Effector memory CD4-positive, alpha-beta T cell (primary cell): ENCODE data around the gene CASP1.

ENCODE experiments used
- DNase-seq, 3 donors: peaks; one replicate each; pipeline ENCODE4 v3.0.0-alpha.2; 2020
- H3K27ac ChIP-seq: 2 replicates; pipeline ENCODE4 v1.7.0; 2013; ENCODE audit warnings: mild to moderate bottlenecking, low read length, moderate library complexity; ENCODE audit not compliant: insufficient read depth, poor library complexity, severe bottlenecking
- H3K27me3 ChIP-seq: replicated peaks from 2 replicates; pipeline ENCODE4 v1.7.0; 2013; ENCODE audit warnings: mild to moderate bottlenecking, low read length; ENCODE audit not compliant: insufficient read depth, control insufficient read depth, poor library complexity, severe bottlenecking
- H3K36me3 ChIP-seq: 2 replicates; pipeline ENCODE4 v1.7.0; 2013; ENCODE audit warnings: mild to moderate bottlenecking, low read length, moderate library complexity; ENCODE audit not compliant: control insufficient read depth, insufficient read depth
- H3K4me1 ChIP-seq: 2 replicates; pipeline ENCODE4 v1.7.0; 2013; ENCODE audit warnings: low read length, mild to moderate bottlenecking; ENCODE audit not compliant: control insufficient read depth, insufficient read depth, poor library complexity, severe bottlenecking
- H3K4me3 ChIP-seq: 2 replicates; pipeline ENCODE4 v1.7.0; 2013; ENCODE audit warnings: low read length, low read depth, mild to moderate bottlenecking; ENCODE audit not compliant: insufficient read depth, poor library complexity, severe bottlenecking
- H3K9me3 ChIP-seq: 2 replicates; pipeline ENCODE4 v1.7.0; 2013; ENCODE audit warnings: mild to moderate bottlenecking, low read length, moderate library complexity; ENCODE audit not compliant: control insufficient read depth

Gene CASP1

GRCh38 chr11:104992781-104993180, 42.2 kb downstream of the CASP1 start:
- Histone ChIP-seq H3K4me1 (peaks cover 4% of the 10 kb centered on the region), H3K27me3 (no peaks in the 10 kb centered on the region), H3K4me3 (no peak overlapping the region), H3K36me3 (no peaks in the 10 kb centered on the region), H3K27ac (no peak overlapping the region), H3K9me3 (no peaks in the 10 kb centered on the region)
- DNase-seq = no peak

DNA sequence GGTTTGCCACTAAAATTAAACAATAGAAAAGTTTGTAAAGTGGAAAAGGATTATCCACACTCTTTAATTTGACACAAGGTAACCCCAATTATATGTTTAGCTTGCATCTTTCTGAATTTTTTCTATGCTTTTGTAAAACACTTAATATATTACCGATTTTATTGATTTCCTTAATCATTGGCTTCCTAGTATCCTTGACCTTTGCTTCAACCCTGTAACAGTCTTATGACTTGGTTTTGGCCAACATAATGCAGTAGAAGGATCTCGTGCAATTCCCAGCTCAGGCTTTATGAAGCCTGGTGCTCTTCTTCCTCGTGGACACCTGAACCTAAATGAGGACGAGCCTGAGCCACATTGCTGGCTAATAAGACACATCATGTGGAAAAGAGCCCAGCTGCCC, 43.0 kb downstream of the CASP1 start:
- Histone ChIP-seq H3K9me3 (no peaks in the 10 kb centered on the region), H3K4me3 (no peak overlapping the region), H3K27me3 (no peaks in the 10 kb centered on the region), H3K36me3 (no peaks in the 10 kb centered on the region), H3K4me1 (peaks cover 4% of the 10 kb centered on the region), H3K27ac (no peak overlapping the region)
- no peak for DNase-seq

- no peaks in the 10 kb centered on the region for H3K9me3 ChIP-seq
- no peak overlapping the region for H3K4me3 ChIP-seq
- DNase-seq = no peak
- H3K27ac ChIP-seq = no peak overlapping the region
- no peaks in the 10 kb centered on the region for H3K36me3 ChIP-seq
- no peaks in the 10 kb centered on the region for H3K27me3 ChIP-seq
- H3K4me1 ChIP-seq = no peaks in the 10 kb centered on the region
These were observed 50.1 kb downstream of the CASP1 start for GRCh38 chr11:104984808-104985207.

DNA sequence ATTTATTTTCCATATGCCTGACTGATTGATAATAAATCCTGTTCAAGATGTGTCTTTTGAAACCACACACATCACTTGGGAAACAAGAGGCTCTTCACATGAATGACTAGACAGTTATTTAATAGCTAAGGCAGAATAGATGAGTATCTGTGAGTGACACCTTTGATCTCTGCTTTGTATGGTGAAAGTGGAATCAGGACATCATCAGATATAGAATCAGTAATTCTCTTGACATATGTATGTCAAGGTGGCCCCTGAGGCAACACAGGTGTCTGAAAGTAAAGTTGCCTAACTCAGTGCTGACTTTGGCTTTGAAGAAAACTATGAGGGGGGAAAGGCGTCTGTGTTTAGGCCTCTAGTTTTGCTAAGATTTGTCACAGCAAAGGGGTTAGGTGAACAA, 55.1 kb downstream of the CASP1 start:
- Histone ChIP-seq H3K4me1 (no peaks in the 10 kb centered on the region), H3K27ac (no peak overlapping the region), H3K9me3 (no peaks in the 10 kb centered on the region), H3K36me3 (no peaks in the 10 kb centered on the region), H3K4me3 (no peak overlapping the region), H3K27me3 (no peaks in the 10 kb centered on the region)
- DNase-seq = no peak
